ENCODE results near the gene DKK3.

The DKK3 gene

GRCh38 chr11:11981840-11982239, 26.6 kb downstream of the DKK3 start:
- no peak for DNase-seq (ENCODE audit: low spot score)

- DNase-seq (ENCODE audit: low spot score): no peak
Observed at GRCh38 chr11:11981364-11981763, 27.1 kb downstream of the DKK3 start.

GRCh38 chr11:11980841-11981308, 27.6 kb downstream of the DKK3 start:
- DNase-seq (ENCODE audit: low spot score): no peak

- DNase-seq (ENCODE audit: low spot score): no peak
Observed at GRCh38 chr11:11980200-11980599, 28.2 kb downstream of the DKK3 start.

- peak; percentile 60 for DNase-seq (ENCODE audit: low spot score)
Observed at GRCh38 chr11:11979488-11980117, 28.8 kb downstream of the DKK3 start.

- DNase-seq (ENCODE audit: low spot score): no peak
Observed at GRCh38 chr11:11978792-11979487, 29.5 kb downstream of the DKK3 start.

GRCh38 chr11:11978098-11978637, 30.3 kb downstream of the DKK3 start:
- no peak for DNase-seq (ENCODE audit: low spot score)

GRCh38 chr11:11977206-11977938, 31.1 kb downstream of the DKK3 start:
- peak; percentile 87 for DNase-seq (ENCODE audit: low spot score)

- DNase-seq (ENCODE audit: low spot score): no peak
Observed at GRCh38 chr11:11976481-11977127, 31.8 kb downstream of the DKK3 start.

GRCh38 chr11:11975201-11976092, 33.0 kb downstream of the DKK3 start:
- DNase-seq (ENCODE audit: low spot score): no peak

GRCh38 chr11:11973866-11974265, 34.6 kb downstream of the DKK3 start:
- DNase-seq (ENCODE audit: low spot score): no peak

- DNase-seq (ENCODE audit: low spot score): peak; percentile 91
Observed at GRCh38 chr11:11973361-11973800, 35.0 kb downstream of the DKK3 start.

- DNase-seq (ENCODE audit: low spot score): no peak
Observed at GRCh38 chr11:11972730-11973341, 35.6 kb downstream of the DKK3 start.

GRCh38 chr11:11971906-11972547, 36.4 kb downstream of the DKK3 start:
- DNase-seq (ENCODE audit: low spot score): no peak

GRCh38 chr11:11970556-11970955, 37.9 kb downstream of the DKK3 start:
- no peak for DNase-seq (ENCODE audit: low spot score)

- DNase-seq (ENCODE audit: low spot score): no peak
Observed at GRCh38 chr11:11969380-11970215, 38.8 kb downstream of the DKK3 start.

GRCh38 chr11:11968511-11969280, 39.7 kb downstream of the DKK3 start:
- DNase-seq (ENCODE audit: low spot score): peak; percentile 71
